Measurements from ENCODE around the gene KDM5C. TPM values are rescaled to one million over a fixed set of nuclear protein-coding genes. Genes with fewer than 3 reads are reported as not detected.

Gene KDM5C
- total RNA-seq, result 63.4 and 81.4 TPM in 2 replicates

GRCh38 chrX:53224860-53225797 lies at the start of gene KDM5C:
Gene KDM5C, minus strand, starts transcription at chrX:53225207. Its CDS starts 318 bp downstream, at chrX:53224889.

Other genes starting within 250 kb of the KDM5C start
- 1.6 and 1.7 TPM in 2 replicates for gene GPR173, start 176.4 kb downstream of the KDM5C start, total RNA-seq
- 23.7 and 24.7 TPM in 2 replicates for gene TSPYL2, start 142.8 kb downstream of the KDM5C start, total RNA-seq
- gene KANTR, start 131.1 kb downstream of the KDM5C start, total RNA-seq, result 7.5 and 8.5 TPM in 2 replicates
- 5.1 and 7.4 TPM in 2 replicates for gene IQSEC2, start 56.4 kb upstream of the KDM5C start, total RNA-seq
- 5.4 and 6.0 TPM in 2 replicates for gene SMC1A, start 197.4 kb upstream of the KDM5C start, total RNA-seq
- gene RIBC1, start 197.7 kb upstream of the KDM5C start, total RNA-seq, result 0.71 and 0.74 TPM in 2 replicates
- gene HSD17B10, start 209.2 kb upstream of the KDM5C start, total RNA-seq, result 67.3 and 101 TPM in 2 replicates